ENCODE measurements around the gene KYNU.

KYNU gene

GRCh38 chr2:142965443-142965842 is 88.0 kb downstream of the KYNU start:
- DNase-seq (ENCODE audit: low read depth) = no peak

GRCh38 chr2:142966284-142966683 is 88.8 kb downstream of the KYNU start:
- no peak for DNase-seq (ENCODE audit: low read depth)

- no peak for DNase-seq (ENCODE audit: low read depth)
These were observed 89.6 kb downstream of the KYNU start for GRCh38 chr2:142967060-142967459.

GRCh38 chr2:142973160-142973821 is 95.8 kb downstream of the KYNU start:
- no peak for DNase-seq (ENCODE audit: low read depth)

- DNase-seq (ENCODE audit: low read depth) = no peak
These were observed 96.4 kb downstream of the KYNU start for GRCh38 chr2:142973822-142974207.

GRCh38 chr2:142974288-142975024 is 97.0 kb downstream of the KYNU start:
- DNase-seq (ENCODE audit: low read depth) = no peak

- DNase-seq (ENCODE audit: low read depth) = no peak
These were observed 97.8 kb downstream of the KYNU start for GRCh38 chr2:142975239-142975638.

GRCh38 chr2:142980246-142981068 is 103.0 kb downstream of the KYNU start:
- DNase-seq (ENCODE audit: low read depth) = no peak

- DNase-seq (ENCODE audit: low read depth) = no peak
These were observed 103.6 kb downstream of the KYNU start for GRCh38 chr2:142981069-142981378.

GRCh38 chr2:142981756-142982155 is 104.3 kb downstream of the KYNU start:
- no peak for DNase-seq (ENCODE audit: low read depth)

GRCh38 chr2:142983174-142983573 is 105.7 kb downstream of the KYNU start:
- no peak for DNase-seq (ENCODE audit: low read depth)

GRCh38 chr2:142984657-142985056 is 107.2 kb downstream of the KYNU start:
- DNase-seq (ENCODE audit: low read depth) = no peak

- no peak for DNase-seq (ENCODE audit: low read depth)
These were observed 109.6 kb downstream of the KYNU start for GRCh38 chr2:142987044-142987443.

- DNase-seq (ENCODE audit: low read depth) = no peak
These were observed 112.1 kb downstream of the KYNU start for GRCh38 chr2:142989273-142990204.

GRCh38 chr2:142991295-142991694 is 113.8 kb downstream of the KYNU start:
- no peak for DNase-seq (ENCODE audit: low read depth)

- no peak for DNase-seq (ENCODE audit: low read depth)
These were observed 115.4 kb downstream of the KYNU start for GRCh38 chr2:142992840-142993239.

GRCh38 chr2:142993771-142994170 is 116.3 kb downstream of the KYNU start:
- no peak for DNase-seq (ENCODE audit: low read depth)

- DNase-seq (ENCODE audit: low read depth) = no peak
These were observed 117.2 kb downstream of the KYNU start for GRCh38 chr2:142994665-142995064.

- DNase-seq (ENCODE audit: low read depth) = no peak
These were observed 119.8 kb downstream of the KYNU start for GRCh38 chr2:142997231-142997630.

- DNase-seq (ENCODE audit: low read depth) = no peak
These were observed 123.1 kb downstream of the KYNU start for GRCh38 chr2:143000599-143000998.

- no peak for DNase-seq (ENCODE audit: low read depth)
These were observed 124.0 kb downstream of the KYNU start for GRCh38 chr2:143001501-143001900.

GRCh38 chr2:143015656-143016055 is 138.2 kb downstream of the KYNU start:
- DNase-seq (ENCODE audit: low read depth) = no peak
